ENCODE results near the gene CPO.

DNA sequence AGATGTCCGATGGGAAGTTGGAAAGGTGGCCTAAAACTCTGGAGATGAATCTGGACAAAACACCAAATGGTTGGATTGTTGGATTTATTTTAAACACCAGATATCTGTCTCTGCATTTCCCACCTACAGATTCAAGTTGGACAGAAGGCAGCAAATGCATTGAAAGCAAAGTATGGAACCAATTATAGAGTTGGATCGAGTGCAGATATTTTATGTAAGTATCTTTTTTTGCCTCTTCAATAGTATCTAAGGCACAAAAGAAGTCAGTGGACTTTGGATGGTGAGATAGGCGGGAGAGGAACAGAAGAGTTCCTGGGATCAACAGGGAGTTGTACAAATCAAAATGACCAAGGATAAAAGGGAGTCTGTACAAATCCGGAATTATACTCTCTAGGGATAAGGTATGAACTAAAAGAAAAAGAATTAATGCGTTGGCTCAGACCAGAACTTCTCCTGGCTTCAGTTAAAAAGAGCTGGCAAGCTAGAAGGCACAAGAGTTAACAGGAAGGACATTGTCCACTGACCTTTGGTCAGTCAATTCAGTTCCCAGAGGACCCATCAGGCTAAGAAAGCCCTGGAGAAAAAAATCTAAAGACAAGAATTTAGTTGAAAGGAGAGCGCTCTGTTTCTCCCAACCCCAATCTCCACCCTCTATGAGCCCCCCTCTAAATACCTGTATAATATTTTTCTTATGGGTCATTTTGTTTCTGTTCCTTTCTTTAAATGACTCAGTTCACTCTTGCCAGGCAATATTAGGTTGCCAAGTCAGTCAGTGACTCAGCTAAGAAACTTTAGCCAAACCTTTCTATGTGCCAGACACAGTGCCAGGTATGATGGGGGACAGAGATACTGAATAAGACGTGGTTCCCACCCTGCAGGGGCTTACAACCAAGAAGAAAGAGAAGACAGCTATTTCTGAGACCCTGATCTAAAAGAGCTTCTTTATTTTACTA is 29.1 kb downstream of the CPO start:
- TF ChIP-seq BRD9 (IDR thresholded peaks at IDR 0.05; ENCODE audit: low read depth, partially characterized antibody) (no peak), KAT8 (IDR thresholded peaks at IDR 0.05; ENCODE audit: low read depth) (no peak), GTF3C2 (IDR thresholded peaks at IDR 0.05; ENCODE audit: borderline replicate concordance, extremely low read depth, insufficient read length) (no peak), ERF (CRISPR knock-in tag; IDR thresholded peaks at IDR 0.05) (no peak), BRD4 (IDR thresholded peaks at IDR 0.05) (no peak)
- TF ChIP-seq, protein P1, sequence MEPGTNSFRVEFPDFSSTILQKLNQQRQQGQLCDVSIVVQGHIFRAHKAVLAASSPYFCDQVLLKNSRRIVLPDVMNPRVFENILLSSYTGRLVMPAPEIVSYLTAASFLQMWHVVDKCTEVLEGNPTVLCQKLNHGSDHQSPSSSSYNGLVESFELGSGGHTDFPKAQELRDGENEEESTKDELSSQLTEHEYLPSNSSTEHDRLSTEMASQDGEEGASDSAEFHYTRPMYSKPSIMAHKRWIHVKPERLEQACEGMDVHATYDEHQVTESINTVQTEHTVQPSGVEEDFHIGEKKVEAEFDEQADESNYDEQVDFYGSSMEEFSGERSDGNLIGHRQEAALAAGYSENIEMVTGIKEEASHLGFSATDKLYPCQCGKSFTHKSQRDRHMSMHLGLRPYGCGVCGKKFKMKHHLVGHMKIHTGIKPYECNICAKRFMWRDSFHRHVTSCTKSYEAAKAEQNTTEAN (CRISPR knock-in tag; IDR thresholded peaks at IDR 0.05), result no peak
